OCI-M2 (cell line): ENCODE results near the gene PASK.
"Not testable (repeated sequence)": the region's sequence is repeated elsewhere in the genome, so short reads cannot be mapped to it uniquely, and the experiment has no call there.

Experiments used
- DNase-seq: peaks from one replicate; lab custom pipeline; 2025; ENCODE audit not compliant: unreplicated experiment; lab: John Stamatoyannopoulos, UW

The PASK gene

DNA sequence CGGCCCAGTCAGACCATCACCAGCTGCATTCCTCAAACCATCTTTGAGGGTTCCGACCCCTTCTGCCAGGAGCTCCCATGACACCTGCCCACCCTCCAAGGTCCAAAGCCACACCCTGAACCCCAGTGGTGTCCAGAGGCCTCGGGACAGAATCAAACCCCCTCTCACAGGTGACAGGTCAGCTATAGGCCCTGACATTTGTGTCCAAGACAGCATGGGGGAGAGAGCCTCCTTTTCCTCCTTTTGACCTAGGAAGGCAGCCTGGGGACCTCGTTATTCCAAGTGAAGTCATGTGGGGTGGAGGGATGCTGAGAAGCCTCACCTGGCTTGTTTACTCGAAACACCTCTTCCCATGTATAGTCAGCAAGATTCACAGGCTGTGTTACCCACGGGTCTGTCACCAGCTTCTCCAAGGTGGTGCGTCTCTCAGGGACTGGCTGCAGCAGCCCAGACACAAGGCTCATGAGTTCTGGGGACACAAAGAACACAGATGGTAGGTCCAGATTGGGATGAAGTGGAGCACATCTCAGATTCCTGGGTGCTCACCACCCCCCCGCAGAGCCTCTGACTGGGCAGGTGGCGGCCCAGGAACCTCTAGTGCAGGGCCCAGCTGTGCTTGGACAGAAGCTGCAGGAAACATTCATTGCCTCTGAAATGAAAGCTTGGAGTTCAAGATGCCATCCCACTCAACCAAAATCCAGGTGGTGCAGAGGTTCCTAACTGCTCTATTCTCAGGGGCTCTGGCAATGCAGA lies 42.1 kb downstream of the PASK start:
- DNase-seq: no peak

DNA sequence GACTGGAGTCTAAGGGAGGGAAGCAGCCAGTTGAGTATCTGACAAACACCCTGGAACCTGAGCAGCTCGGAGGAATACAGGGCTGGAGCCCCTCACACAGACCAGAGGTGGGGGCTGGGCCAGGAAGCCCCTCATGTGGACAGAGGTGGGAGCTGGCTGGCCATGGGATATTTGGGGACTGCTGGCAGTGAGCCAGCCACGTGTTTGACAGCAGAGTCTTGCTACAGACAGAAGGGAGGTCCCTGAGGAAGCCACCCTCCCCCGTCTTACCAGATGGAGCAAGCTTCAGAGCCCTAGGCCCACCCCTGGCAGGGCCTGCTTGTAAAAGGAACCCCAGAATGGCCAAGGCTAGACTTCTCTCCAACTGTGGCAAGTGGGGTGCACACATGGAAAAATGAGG lies 43.6 kb downstream of the PASK start:
- DNase-seq: no peak

DNA sequence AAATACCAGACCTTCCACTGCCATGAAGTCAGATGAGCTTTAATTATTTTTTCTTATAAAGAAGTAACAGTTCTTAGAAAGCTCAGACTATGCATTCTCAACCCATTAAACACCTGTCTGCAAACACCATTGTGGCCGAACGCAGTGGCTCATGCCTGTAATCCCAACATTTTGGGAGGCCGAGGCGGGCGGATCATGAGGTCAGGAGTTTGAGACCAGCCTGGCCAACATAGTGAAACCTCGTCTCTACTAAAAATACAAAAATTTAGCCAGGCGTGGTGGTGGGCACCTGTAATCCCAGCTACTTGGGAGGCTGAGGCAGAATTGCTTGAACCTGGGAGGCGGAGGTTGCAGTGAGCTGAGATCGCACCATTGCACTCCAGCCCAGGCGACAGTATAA lies 44.7 kb downstream of the PASK start:
- DNase-seq: not testable (repeated sequence)

DNA sequence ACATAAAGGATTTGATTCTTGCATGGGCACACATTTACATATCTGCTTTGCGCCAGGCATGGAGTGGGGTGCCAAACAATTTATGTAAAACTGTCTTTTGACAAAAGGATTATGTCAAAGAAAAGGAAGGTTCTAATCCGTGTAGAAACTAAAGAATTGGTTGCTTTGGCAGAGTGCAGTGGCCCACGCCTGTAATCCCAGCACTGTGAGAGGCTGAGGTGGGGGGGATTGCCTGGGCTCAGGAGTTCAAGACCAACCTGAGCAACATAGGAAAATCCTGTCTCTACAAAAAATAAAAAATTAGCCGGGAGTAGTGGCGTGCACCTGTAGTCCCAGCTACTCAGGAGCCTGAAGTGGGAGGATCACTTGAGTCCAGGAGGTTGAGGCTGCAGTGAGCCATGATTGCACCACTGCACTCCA lies 46.1 kb downstream of the PASK start:
- no peak for DNase-seq

DNA sequence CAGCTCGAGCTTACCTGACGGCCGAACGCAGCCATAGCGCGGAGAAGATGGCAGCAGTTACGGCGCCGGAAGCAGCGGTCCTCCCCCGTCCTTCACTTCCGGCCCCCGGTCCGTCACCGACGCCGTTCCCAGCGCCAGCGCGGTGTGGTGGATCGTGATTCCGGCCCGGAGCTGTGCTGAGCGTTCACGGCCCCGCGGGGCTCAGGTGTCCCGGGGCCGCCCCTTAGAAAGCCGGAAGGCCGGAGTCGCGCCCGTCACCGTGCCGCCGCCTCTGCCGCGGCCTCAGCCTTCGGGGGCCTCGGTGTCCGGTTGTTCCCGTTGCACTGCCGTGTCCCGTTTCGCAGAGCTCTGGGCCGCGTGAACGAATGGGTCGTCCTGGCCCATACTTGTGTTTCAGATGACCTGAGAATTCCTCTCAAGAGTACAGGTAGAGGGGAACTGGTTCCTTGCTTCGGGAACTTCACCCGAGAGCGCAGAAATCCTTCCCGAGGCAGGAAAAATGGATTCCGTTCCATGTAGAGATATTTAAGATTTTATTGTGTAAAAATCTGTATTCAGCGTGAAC lies 47.0 kb downstream of the PASK start, which contains the start of gene MTERF4:
Gene MTERF4, minus strand, starts transcription at position 49 of the 565 bp plus-strand sequence. Its CDS starts 14 bp downstream, at position 35.
- no peak for DNase-seq

DNA sequence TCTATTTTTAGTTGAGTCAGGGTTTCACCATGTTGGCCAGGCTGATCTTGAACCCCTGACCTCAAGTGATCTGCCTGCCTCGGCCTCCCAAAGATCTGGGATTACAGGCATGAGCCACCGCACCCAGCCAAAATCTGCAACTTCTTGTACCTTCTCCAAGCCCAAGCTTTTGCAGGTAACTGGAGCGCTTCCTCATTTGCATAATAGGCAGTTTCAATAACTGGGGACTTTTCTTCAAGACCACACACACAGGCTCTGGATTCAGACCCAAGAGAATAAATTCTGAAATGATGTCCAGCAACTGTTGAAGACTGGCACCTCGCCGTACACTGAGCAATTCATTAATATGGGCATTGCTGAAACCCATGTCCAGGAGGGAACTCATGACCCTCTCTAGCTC lies 50.0 kb downstream of the PASK start:
- no peak for DNase-seq

DNA sequence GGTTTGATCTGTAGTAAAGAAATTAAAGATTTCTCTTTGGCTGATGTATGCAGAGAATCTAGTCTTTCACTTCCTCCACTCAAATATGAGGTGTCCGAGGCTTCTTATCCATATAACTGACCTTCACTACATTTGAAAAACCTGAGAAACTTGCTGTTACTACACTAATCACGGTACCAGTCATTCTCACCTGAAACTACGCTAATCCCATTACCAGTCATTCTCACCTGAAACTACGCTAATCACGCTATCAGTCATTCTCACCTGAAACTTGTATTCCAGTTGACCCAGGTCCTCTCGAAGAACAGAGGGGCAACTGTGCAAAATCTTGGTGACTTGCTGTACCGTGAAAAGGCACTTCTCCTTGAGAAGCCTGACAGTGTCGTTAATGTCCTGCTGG lies 52.3 kb downstream of the PASK start:
- DNase-seq: no peak

DNA sequence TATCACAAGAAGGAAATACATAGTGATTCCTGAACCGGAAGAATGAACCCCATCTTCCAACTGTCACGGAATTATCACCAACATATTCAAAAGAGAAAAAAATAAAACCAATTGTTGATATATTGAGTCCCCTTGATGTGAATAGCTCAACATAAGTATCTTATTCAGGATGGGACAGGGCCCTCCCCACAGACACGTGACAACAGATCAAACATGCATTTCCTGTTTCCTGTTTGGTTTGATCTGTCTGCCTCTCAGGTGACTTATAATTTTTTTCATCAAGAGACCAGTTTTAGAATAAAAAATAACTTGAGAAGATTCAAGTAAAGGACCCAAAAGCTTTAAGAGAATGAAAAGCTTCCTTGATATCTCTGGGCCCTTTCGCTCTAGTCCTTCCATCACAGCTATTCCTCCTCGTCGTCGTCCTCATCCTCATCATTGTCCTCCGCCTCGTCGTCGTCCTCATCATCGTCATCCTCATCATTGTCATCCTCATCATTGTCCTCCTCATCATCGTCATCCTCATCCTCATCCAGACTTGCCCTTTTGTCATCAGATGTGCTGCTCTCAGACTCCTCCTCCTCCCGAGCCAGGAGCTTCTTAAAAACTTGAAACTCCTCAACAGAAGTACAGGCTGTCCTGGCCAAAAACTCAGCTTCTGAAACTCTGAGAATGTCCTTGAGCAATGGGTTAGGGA lies 53.5 kb downstream of the PASK start:
- DNase-seq: no peak

DNA sequence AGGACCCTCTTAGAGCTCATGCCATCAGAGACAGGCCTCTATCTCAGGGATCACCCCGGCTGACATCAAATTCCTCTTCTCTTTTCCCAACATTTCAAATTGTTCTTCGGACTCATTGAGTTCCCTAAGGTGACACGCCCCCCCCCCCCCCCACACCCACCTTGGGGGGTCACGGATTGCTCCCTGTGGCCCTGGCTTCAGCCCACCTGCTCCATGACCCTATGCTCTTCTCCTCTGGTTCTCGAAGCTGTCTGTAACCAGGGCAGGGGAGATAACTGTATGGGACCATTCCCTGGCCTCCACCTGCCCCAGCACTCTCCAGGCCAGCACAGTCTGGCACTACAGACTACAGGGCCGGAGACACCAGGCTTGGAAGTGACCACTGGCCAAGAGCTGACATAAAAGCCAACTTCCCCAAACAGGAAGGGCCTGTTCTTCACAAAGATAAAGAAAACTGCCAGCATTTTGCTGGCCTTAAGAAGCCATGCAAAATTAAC lies 54.3 kb downstream of the PASK start:
- DNase-seq: no peak

DNA sequence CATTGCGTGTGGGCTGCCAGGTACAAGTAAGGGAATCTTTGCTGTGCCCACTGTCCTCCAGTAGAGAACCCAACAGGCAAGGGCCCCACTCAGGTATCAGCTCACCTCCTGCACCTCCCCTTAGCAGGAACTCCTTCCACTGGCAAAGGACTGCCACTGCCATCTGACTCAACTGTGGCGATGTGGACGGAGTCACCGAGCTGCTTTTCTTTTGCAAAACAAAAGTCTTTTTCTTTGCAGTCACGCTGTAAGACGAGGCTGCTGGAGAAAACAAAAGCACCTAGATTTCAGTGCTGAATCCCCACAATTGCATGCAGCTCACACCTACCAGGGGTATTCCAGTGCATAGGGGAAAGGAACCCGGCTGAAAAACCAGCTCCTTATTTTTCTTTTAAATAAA lies 55.1 kb downstream of the PASK start:
- no peak for DNase-seq

DNA sequence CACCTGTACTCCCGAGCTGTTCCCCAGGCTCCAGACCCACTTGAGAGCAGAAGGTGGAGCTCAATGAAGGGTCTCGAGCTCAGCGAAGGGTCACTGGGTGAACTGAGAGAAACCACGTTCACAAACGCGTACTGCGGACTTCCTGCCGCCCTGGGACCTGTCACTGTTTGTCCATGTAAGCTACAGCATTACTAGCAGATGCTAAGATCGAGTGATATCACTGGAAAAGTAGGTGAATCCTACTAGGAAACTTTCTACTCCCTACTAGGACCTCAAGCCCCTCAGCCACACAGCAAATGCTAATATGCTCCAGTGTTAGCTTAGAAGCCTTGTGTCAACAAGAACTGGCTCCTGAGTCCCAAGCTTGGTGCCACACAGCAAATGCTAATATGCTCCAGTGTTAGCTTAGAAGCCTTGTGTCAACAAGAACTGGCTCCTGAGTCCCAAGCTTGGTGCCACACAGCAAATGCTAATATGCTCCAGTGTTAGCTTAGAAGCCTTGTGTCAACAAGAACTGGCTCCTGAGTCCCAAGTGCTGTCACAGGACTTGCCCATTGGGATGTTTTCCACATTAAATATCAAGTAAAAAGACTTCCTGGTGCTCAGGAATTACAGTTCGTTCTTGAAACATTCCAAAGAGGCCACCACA lies 56.0 kb downstream of the PASK start:
- not testable (repeated sequence) for DNase-seq

DNA sequence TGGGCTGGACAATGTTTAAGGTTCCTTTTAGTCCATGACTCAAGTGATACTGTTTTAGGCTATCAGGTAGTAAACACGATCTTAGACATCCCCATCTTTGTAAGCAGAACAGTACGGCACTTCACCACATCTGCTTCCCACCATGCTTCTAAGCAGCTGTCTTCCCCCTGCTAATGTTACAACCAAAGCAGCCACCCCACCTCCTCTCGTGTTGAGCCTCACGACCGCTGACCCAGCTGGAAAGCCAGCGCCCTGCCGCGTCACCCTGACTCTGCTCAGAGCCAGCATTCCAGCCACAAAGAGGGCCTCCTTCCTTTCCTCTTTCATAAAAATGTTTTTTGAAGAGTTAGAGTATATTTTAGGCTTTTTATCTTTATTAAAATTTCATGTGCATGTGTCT lies 56.6 kb downstream of the PASK start:
- no peak for DNase-seq

DNA sequence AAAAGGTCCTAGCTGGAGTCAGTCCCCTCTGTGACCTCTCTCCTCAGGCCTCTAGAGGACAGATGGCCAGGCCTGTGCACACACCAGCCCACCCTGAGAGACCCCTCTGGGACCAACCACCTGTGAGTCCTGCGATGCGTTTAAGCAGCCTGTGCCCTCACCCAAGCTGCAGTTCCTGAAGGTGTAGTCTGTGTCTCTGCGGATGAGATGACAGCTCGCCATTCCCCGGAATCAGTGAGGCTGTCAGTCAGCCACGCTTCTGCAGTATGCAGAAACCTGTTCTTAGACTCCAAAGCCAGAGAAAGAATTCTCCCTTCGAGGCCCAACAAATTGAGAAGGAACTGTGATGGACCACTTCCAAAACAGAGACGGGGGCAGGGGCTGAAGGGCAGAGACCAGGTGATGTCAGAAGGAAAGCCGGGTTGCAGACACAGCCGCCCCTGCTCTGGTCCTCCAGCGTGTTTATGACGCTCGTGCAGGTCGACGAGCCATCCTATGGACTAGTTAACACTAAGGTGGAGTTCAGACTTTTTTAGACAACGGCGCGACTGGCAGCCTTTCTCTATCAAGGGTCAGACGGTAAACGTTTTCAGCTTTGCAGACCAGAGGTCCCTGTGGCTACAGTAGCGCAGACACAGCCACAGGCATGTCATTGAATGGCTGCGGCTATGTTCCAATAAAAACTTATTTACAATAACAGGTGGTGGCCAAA lies 57.4 kb downstream of the PASK start:
- no peak for DNase-seq

DNA sequence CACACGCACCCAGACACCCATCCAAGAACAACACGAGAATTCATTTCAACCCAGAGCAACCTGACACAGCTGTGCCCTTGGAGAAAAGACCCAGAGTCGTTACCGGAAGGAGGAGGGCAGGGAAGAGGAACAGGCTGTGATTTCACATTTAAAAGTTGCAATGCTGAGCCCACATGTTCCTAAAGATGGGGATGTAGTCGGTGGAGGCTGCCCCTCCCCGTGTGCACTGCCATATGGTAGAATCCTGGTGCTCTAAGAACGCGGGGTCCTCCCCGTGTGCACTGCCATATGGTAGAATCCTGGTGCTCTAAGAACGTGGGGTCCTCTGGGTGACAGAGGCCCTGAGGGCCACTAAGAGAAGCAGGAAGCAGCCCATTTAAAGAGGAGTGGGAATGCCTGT lies 58.1 kb downstream of the PASK start:
- DNase-seq: no peak

DNA sequence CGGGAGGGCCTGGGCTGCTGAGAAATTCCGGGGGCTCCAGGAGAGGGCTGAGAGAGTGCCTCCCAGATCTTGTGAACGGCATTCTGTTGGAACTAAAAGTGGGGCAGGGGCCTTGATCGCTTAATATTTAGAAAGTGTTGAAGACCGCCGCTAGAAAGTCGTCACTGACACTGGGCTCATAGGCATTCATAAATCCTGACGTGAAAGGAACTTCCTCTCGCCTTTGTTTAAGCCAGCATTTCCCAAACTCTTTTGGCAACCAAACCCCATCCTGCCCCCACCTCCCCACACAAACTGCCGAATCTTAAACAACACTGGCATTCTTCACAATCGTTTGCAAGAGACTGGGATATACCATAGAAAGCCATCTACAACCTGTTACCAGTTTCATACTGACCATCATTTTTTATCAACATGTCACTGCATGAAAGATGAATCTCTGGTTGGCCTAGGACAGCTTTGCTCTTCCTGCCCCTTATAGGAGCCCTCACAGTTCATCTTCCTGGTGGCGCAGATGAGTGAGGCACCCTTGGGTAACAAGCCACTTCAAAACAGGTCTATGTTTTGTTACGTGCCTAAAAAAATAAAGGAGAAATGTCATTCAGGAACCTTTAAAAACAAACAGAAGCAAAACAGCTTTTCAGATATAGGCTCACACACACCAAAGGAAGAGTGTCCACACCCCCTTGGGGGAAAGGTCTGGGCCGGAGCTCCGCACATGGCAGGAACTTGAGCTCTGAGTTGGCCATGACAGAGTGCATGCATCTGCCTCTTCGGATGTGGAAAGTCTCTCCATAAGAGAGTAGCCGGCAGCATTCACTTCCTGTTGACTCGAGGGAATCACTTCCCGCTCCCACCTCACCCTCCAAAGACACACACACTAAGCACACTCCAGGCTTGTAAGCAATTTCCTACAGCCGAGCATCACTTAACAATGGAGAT lies 60.2 kb downstream of the PASK start:
- DNase-seq: no peak

DNA sequence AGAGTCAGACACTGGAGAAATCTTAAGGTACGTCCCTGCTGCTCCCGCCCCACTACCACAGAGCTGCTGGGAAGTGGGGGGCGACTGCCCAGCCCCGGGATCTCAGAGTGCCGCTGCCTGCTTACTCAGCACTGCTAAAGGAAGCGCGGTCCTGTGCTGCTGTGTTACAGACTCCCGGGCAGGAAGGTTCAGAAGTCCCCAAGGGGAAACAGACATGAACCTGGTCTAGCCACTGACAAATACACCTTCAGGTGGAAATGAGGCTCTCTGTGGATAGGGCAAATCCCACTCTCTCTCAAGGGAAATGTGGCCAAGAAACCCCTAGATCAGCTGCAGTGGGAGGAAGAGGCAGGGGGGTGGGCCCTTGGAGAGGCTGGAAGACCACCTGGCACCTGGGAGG lies 60.9 kb downstream of the PASK start:
- DNase-seq: no peak

DNA sequence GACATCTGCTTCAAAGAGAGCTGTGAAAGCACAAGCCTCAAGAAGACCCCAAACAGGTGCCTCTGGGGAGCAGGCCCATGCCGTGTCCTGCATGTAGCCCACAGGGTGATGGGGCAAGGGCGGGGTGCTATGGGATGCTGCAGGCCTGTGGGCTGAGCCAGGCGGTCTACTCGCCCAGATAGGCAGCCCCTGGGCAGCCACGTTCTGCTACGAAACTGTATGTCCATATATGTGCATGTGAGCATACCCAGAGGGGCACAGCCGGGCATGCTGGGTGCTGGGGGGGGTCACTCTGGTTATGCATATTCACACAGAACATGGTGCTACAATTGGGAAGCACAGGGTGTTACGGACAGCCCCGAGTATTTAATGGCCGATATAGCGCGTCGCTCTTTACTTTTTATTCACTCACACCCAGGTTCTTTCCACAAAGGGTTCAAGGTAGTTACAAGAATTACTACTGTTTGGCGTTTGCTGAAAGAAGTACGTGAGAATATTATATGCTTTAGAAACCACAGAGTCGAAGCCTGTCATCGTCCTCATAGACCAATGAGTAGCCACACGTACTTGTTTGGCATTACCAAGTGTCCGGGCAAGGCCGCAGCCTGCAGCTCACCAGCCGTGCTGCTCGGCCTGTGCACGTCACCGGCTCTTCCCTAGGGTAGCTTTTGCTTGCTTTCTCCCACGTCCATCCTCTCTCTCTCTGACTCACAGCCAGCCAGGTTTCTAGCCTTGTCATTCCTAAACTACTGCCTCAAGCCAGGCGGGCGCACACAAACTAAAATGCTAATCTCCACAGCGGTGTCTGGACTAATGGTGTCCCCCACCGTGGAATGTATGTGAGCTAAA lies 61.6 kb downstream of the PASK start:
- no peak for DNase-seq

DNA sequence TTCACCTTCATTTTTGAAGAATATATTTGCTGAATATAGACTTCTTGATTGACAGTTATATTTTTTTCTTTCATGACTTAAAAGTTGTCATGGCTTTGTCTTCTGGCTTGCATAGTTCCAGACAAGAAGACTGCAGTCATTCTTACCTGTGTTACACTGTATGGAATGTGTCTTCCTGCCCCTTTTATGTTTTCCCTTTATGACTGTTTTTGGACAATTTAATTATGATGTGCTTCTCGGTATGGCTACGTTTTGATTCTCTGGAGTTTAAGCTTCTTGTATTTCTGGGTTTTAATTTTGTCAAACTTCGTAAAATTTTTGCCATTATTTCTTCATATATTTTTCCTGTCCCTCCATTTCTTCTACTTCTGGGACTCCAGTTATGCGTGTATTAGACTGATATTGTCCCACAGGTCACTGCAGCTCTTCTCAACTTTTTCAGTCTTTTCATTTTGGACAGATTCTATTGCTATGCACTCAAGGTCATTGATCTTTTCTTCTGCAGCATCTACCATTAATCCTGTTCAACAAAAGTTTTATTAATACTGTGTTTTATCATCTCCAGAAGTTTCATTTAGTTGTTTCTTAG lies 64.3 kb downstream of the PASK start:
- DNase-seq: no peak

DNA sequence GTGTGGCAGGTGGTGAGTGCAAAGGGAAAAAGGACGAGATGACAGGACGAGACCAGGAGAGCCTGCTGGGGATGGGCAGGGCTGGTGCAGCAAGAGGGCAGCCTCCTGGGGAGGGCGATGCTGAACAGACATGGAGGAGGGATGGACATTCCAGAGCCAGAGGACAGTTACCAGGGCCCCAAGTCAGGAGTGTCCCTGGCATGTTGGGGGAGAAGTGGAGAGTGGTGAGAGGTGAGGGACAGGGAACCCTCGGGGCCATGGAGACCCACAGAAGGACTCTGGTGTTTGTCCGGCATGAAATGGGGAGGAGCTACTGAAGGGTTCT lies 66.2 kb downstream of the PASK start:
- no peak for DNase-seq
